ENCODE data around the gene KRTAP19-2.
"Not testable (repeated sequence)": the region's sequence is repeated elsewhere in the genome, so short reads cannot be mapped to it uniquely, and the experiment has no call there.

KRTAP19-2 gene, protein sequence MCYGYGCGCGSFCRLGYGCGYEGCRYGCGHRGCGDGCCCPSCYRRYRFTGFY
- long read RNA-seq, donor 1 = 0 reads
- long read RNA-seq, donor 2 = 0 reads
- long read RNA-seq, donor 3 = 0 reads
- long read RNA-seq, donor 4 = 0 reads
- long read RNA-seq, donor 5 = 0 reads
- long read RNA-seq, donor 6 = 0 reads
- long read RNA-seq, donor 7 = 0 reads
- long read RNA-seq, donor 8 = 0 reads

DNA sequence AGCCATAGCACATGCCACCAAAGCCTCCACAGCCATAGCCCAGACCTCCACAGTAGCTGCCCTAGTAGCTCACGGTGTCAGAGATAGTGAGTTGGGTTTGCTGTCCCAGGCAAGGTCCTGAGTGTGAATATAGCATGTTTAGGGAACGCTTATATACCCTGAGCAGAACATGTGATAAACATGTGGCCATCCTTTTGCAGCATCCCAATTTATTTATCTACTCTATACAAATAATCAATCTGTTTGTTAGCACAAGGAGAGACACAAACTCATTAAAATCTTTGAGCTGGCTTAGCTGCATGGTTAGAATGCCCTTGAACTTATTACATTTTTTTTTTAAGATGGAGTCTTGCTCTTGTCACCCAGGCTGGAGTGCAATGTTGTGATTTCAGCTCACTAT, at the start of gene KRTAP19-2:
KRTAP19-2 (minus strand) TSS at position 101 of the 400 bp plus-strand sequence; CDS start at position 13, 88 bp downstream.
- no peak for DNase-seq

DNA sequence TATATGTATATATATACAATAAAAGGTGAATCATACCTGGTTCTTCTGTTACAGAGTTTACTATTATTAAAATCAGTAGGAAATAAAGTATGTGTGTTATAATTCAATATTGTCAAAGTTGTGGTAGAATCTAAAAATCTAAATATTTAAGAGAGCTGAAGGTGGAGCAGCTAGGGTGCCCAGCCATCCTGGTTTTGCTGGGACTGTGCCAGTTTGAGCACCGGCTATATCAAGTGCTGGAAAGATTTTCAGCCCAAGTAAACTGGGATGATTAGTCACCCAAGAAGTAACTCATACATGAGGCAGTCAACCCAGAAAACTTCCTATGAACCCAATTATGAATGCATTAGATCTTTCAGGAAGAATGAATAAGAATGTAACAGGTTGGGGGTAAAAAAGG, 31.6 kb upstream of the KRTAP19-2 start:
- no peak for DNase-seq

DNA sequence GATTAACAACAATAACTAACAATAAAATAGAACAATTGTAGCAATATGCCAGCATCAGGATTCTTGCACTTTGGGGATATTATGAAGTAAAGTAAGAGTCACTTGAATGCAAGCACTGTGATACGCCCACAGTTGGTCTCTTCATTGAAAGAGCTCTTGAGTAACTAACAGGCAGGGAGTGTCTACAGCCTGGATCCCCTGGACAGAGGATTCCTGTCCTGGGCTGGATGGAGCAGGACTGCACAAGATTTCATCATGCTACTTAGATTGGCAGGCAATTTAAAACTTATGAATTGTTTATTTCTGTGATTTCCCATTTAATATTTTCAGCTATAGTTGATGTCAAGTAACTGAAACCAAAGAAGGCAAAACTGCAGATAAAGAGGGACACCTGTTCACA, 28.4 kb upstream of the KRTAP19-2 start:
- DNase-seq = no peak

DNA sequence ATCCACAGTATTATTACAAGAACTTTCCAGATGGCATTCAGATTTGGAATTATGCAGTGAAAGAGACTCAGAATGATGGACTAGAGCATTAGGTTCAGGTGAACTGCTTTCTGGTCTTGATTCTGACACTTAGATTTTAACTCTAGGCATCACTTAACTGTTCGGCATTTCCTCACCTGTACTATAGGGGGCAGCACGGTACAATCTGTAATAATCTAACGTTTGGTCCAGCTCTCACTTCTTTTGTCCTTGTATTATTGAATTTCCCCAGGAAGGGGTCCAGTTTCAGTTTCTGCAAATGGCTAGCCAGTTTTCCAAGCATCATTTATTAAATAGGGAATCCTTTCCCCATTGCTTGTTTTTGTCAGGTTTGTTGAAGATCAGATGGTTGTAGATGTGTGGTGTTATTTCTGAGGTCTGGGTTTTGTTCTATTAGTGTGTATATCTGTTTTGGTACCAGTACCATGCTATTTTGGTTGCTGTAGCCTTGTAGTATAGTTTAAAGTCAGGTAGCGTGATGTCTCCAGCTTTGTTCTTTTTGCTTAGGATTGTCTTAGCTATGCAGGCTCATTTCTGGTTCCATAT, 18.5 kb upstream of the KRTAP19-2 start:
- DNase-seq = not testable (repeated sequence)

DNA sequence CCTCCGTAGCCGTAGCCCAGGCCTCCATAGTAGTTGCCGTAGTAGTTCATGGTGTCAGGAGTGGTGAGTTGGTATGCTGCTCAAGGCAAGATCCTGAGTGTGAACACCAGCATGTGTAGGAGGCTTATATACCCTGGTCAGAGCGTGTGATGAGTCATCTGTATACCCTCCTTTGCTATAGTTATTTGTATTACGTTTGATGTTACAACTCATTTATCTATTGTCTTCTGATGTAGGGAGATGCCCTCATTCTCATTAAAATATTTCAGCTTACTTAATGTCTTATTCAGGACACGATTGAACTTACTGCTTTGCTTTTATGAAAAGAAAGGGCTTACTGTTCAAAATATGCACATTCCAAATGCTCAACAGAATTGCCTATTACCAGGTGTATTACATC, 14.8 kb upstream of the KRTAP19-2 start, which contains the start of gene KRTAP19-5:
KRTAP19-5 (minus strand) TSS at position 101 of the 400 bp plus-strand sequence; CDS start at position 50, 51 bp downstream.
- DNase-seq = no peak

DNA sequence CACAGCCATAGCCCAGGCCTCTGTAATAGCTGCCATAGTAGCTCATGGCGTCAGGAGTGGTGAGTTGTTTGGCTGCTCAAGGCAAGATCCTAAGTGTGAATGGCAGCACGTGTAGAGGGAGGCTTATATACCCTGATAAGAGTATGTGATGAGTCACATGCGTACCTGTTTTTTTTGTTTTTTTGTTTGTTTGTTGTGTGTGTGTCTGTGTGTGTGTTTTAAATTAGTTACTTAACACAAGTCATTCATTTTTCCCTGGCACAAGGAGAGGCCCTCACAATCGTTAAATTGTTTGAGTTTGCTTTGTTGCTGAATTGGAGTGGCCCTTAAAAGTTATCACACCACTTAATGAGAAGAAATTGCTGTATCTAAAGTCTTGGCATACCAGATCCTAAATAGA, 9.8 kb upstream of the KRTAP19-2 start, which contains the start of gene KRTAP19-4:
KRTAP19-4 (minus strand) TSS at position 101 of the 400 bp plus-strand sequence; CDS start at position 46, 55 bp downstream.
- DNase-seq = no peak

DNA sequence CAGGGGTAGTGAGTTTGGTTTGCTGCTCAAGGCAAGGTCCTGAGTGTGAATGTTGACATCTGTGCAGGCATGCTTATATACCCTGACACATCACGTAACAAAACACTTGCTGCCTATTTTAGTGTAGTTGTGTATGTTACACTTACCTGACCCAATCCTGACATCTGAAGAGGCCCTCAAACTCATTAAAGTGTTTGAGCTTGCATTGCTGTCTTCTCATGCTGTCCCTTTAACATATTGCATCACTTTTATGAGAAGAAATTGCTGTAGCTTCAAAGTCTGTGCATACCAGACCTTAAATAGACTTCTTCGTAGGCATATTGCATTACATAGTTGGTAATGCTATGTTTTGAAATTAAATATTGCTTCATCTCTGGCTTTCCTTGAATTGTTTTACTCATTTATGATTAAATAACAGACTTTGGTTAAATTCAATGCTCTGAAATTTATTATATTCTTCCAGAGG, 4.8 kb upstream of the KRTAP19-2 start, which contains the start of gene KRTAP19-3:
KRTAP19-3 (minus strand) TSS at position 51 of the 466 bp plus-strand sequence. CDS start 56 bp downstream, outside the sequence.
- DNase-seq = no peak

DNA sequence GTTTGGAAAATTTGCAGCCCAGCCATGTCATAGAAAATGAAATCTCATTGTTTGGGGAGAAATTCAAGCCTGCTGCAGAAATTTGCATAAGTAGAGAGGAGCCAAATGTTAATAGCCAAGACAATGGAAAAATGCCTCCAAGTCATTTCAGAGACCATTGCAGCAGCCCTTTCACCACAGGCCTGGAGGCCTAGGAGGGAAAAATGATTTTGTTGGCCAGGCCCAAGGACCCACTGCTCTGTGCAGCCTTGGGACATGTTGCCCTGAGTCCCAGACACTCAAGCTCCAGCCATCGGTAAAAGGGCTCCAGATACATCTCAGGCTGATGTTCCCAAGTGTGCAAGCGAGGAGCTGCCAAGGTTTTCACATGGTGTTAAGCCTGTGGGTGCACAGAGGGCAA, 1.1 kb downstream of the KRTAP19-2 start:
- DNase-seq = no peak

DNA sequence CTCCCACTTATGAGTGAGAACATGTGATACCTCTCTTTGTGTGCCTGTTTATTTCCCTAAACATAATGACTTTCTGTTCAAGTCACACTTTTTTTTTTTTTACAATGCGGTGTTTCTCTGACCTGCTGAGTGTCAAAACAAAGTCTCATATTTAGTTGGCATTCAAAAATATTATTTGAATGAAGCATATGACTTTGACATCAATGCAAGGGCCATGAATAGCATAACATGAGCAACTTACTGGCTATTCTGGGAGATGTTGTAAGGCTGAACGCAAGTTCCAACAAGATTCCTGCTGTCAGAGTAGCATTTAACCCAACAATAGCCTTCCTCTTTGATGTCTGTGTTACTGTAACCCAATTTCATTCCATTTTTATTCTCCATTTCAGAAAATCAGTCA, 5.1 kb downstream of the KRTAP19-2 start:
- DNase-seq = no peak

DNA sequence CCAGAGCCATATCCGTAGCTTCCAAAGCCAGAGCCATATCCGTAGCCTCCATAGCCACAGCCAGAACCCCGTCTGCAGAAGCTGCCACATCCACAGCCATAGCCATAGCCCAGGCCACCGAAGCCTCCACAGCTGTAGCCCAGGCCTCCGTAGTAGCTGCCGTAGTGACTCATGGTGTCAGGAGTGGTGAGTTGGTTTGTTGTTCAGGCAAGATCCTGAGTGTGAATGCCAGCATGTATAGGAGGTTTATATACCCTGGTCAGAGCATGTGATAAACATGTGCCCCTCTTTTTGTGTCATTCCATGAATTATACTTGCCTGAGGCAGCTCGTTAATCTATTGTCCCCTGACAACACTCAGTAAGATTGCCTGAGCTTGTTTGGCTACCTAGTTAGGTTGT, 7.1 kb downstream of the KRTAP19-2 start, which contains the start of gene KRTAP19-1:
KRTAP19-1 (minus strand) TSS at position 223 of the 400 bp plus-strand sequence; CDS start at position 173, 50 bp downstream.
- DNase-seq = no peak

DNA sequence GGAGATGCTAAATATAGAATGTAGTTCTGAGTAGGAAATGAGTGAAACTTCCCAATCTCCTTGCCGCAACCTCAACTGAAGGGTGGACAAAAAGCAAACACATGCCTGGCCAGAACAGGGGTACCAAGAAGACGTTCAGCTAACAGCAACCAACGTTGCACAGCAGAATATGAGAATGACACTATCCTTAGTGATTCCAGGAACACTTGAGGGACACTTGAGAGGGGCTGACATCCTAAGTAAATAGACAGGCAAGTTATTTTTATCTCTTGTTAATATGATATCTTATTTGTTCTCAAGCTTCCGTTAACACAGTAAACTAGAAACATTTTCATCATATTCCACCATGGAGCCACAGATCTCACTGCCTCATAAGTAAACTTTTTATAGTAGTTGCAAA, 8.0 kb downstream of the KRTAP19-2 start:
- DNase-seq = no peak

DNA sequence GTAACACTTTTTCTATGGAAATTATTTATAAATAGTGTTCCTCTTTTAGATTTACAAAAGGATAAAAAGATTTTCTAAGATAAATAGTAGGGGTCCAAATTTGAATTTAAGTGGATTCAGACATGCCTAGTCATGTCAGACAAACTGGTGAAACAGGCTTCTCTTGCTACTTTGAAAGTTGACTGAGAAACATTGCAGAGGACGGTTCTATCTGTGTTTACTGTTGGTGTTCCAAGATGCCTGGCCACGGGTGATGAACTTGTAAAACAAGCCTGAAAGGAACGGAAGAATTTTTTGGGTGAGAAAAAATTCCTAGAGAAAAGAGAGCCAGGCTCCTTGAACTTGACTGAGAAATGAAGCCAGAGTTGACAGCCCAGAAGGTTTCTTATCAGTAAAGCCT, 9.2 kb downstream of the KRTAP19-2 start:
- no peak for DNase-seq

DNA sequence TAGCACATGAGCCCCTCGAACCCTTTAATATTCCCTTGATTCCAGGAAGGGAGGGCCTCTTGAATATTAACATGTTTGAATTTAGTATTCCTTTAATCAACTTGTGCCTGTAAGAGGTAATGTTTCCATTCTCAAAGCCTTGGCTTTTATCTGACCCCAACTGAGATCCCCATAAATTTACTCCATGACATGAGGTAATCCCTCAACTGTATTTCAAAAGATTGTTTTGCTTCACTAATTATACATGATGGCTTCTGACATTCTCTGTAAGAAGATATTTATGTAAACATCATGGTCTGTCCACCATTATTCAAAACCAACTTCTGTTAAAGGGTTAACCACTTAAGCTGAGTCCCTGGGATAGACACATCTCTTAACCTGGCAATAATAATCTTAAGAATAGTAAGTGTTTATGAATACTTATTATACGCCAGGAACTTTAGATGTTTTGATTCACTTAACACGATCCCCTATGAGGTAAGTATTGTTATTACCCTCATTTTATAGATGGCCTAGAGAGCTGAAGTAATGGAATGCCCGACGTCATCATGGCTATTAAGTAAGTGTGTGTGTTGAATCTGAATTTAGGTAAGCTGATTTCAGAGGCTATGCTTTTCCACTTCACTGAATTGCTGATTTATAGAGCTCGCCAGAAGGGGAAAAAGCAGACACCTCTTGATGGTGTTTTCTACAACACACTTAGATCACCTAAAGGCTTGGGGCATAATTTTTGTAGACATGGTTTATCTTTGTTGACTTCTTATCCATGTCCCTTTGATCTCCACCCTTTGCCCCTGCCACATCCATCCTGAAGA, 18.1 kb downstream of the KRTAP19-2 start:
- peak; percentile 7 for DNase-seq

DNA sequence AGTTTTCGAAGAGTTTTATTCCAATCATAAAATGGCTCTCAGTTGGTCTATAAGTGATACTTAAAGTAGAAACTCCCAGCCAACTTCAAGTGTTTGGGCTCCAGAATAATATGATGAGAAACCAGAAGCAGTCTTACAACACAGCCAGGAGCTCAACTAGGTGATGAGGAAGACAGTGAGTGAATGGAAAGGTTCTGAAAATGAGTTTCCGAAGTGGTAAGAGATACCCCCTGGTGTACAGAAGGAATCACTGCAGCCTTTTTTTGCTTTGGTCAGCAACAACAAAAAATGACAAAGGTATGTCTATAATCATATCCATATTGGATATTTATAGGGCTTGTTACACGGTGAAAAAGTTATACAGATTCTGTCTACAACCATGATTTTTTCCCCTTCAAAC, 23.5 kb downstream of the KRTAP19-2 start:
- DNase-seq = no peak

DNA sequence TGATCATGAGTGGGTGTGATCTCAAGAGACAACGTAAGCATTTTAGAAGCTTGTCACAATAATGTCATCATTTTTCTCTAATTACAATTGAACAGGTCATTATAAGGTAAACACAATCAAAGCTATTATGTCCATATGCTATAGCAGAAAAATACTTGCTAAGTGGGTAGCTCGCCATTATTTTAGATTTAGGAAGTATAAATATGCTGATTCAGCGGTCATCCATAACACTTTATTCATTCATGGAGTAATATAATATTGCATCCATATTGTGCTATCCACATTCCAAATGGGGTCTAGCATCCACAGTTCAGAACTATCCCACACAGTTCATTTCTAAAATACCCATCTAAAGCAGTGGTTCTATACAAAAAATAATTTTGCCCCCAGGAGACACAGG, 38.7 kb downstream of the KRTAP19-2 start:
- DNase-seq = no peak

DNA sequence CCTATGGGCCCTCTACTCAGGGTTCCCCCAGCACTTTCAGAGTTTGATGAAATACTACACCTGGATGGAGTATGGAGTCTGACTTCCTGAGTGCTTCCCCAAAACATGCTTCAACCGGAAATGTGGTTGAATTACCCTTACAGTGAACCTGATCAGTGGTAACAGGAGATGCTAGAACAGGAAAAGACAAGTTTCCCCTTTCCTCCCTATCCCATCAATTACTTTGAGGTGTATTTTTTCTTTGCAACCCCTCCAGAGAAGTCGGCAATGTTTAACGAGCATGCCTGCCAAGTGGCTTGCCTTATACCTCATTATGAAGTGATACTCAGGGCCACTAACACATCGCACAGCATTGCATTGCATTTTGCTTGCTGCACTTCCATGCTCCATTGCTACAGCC, 40.2 kb downstream of the KRTAP19-2 start:
- no peak for DNase-seq

DNA sequence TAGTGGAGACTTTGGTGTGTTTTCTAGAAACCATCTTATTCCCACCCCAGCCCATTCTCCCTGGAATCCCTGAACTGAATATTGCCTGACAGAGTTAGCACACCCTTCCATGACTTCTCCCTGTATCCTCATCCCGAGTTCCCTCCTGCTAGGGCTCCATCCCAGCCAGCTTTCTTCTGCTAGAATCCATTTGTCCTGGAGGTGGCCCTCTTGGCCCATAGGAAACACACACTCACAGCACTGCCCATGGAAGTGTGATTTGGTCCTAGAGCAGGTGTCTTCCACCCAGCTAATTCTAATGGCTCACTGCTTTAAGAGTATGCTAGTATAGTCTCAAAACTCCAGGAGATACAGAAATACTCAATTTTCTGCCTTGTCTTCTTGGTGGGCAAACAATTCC, 43.0 kb downstream of the KRTAP19-2 start:
- no peak for DNase-seq

DNA sequence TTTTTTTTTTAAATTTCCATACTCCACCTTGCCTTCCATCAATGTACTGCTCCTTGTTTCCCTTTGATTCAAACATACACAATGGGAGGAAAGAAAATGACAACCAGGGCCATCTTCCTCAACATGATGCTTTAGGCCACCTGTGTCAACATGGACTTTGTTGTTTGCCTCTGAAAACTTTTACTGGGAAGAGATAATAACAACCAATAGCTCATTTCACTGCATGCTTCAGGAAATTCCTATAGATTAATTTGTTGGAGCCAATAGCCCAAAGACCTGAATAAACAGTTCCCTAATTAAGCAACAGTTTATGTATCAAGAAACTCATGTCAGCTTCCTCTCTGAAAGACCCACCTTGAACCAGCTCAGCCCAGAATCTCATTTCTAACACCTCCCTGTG, 44.0 kb downstream of the KRTAP19-2 start:
- DNase-seq = no peak

DNA sequence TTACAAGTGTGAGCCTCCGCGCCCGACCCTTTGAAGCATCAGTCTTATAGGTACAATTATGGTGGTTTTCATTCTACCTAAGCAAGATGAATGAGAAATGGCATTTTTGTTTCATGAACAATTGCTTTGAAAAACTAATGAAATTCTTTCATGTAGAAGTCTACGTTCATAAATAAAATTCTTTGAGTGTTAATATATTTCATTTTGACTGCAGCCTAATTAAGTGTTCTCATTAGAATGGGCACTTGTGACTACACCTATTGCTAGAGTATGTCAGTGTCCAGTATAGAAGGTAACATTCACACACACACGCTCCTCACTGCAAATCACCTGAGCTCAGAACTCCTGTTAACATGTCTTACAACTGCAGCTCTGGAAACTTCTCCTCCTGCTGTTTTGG, 47.3 kb downstream of the KRTAP19-2 start, which contains the start of gene KRTAP15-1:
KRTAP15-1 (plus strand) TSS at position 301 of the 400 bp plus-strand sequence; CDS start at position 354, 53 bp downstream.
- DNase-seq = no peak
